CD4-positive, alpha-beta memory T cell (primary cell): ENCODE data around the gene NDOR1. TPM values are rescaled to one million over a fixed set of nuclear protein-coding genes. Genes with fewer than 3 reads are reported as not detected.

Experiments used
- CTCF ChIA-PET: fragments of 350-600 bp; sonication (Branson Sonifier 250); formaldehyde crosslinking; loops from one replicate; lab custom pipeline; 2021; ENCODE audit warnings: inconsistent platforms; ENCODE audit not compliant: partially characterized antibody; lab: Charles Lee
- POLR2A ChIA-PET: fragments of 350-600 bp; sonication (Branson Sonifier 250); formaldehyde crosslinking; loops from one replicate; lab custom pipeline; 2021; ENCODE audit not compliant: partially characterized antibody; lab: Charles Lee
- DNase-seq, 5 donors: peaks; one replicate each; pipeline versions ENCODE4 v3.0.0 to v3.0.0-alpha.2; 2020 to 2022; ENCODE audit warnings: mixed read lengths in 1 of 5
- H3K27ac ChIP-seq: one replicate; pipeline ENCODE4 v1.7.0; 2013; ENCODE audit warnings: low read depth, low read length
- H3K27me3 ChIP-seq: 2 replicates; pipeline ENCODE4 v1.7.0; 2013; ENCODE audit warnings: mild to moderate bottlenecking, low read length, moderate library complexity; ENCODE audit not compliant: insufficient read depth
- H3K36me3 ChIP-seq: 2 replicates; pipeline ENCODE4 v1.7.0; 2013; ENCODE audit warnings: mild to moderate bottlenecking, low read length, moderate library complexity; ENCODE audit not compliant: insufficient read depth
- H3K4me1 ChIP-seq: 2 replicates; pipeline ENCODE4 v1.7.0; 2013; ENCODE audit warnings: mild to moderate bottlenecking, low read length, moderate library complexity; ENCODE audit not compliant: insufficient read depth
- H3K4me3 ChIP-seq, 2 donors: one replicate each; pipeline ENCODE4 v1.7.0; 2013; ENCODE audit warnings: low read length in 2 of 2, mild to moderate bottlenecking in 1 of 2
- H3K9me3 ChIP-seq, 2 donors: one replicate each; pipeline ENCODE4 v1.7.0; 2013; ENCODE audit warnings: low read length in 2 of 2, control low read depth in 1 of 2; ENCODE audit not compliant: control insufficient read depth in 1 of 2
- H3K27ac Mint-ChIP-seq, 7 donors: one replicate each; pipeline ENCODE4 v1.8.0; 2020 to 2021; ENCODE audit warnings: mixed read lengths in 7 of 7, mild to moderate bottlenecking in 6 of 7, inconsistent platforms in 3 of 7, moderate library complexity in 3 of 7
- H3K27me3 Mint-ChIP-seq, 2 donors: one replicate each; pipeline ENCODE4 v1.8.0; 2020 to 2021; ENCODE audit warnings: mixed read lengths in 2 of 2
- H3K36me3 Mint-ChIP-seq, 2 donors: one replicate each; pipeline ENCODE4 v1.8.0; 2020 to 2021; ENCODE audit warnings: mixed read lengths in 2 of 2, inconsistent platforms in 1 of 2, mild to moderate bottlenecking in 1 of 2
- H3K4me1 Mint-ChIP-seq, 4 donors: one replicate each; pipeline ENCODE4 v1.8.0; 2020 to 2021; ENCODE audit warnings: mixed read lengths in 4 of 4, mild to moderate bottlenecking in 1 of 4
- H3K4me3 Mint-ChIP-seq, 8 donors: one replicate each; pipeline ENCODE4 v1.8.0; 2020 to 2021; ENCODE audit warnings: mixed read lengths in 8 of 8, mild to moderate bottlenecking in 7 of 8, moderate library complexity in 6 of 8, inconsistent platforms in 3 of 8
- H3K9me3 Mint-ChIP-seq, 8 donors: one replicate each; pipeline ENCODE4 v1.8.0; 2020 to 2021; ENCODE audit warnings: mixed read lengths in 8 of 8, mild to moderate bottlenecking in 5 of 8, inconsistent platforms in 3 of 8, moderate library complexity in 1 of 8
- intact Hi-C: fragments of 100-400 bp; cut with micrococcal nuclease; formaldehyde crosslinking; loops from one replicate; pipeline ENCODE4 v1.15.1; 2023
- polyA plus RNA-seq, 2 donors: library from polyadenylated mRNA; unstranded; fragments of 300-500 nt; fragmentation: Illumina TruSeq; gene quantifications; one replicate each; pipeline ENCODE4 v1.2.3, GENCODE V29; 2021
- total RNA-seq, 2 experiments: library from RNA; stranded (reverse); gene quantifications; one replicate each; pipeline ENCODE4 v1.2.3, GENCODE V29; 2021

NDOR1 gene
- total and polyA plus RNA-seq, 4 experiments from 2014 or later, result 4.6 to 37.1 (median 23.1) TPM

DNA sequence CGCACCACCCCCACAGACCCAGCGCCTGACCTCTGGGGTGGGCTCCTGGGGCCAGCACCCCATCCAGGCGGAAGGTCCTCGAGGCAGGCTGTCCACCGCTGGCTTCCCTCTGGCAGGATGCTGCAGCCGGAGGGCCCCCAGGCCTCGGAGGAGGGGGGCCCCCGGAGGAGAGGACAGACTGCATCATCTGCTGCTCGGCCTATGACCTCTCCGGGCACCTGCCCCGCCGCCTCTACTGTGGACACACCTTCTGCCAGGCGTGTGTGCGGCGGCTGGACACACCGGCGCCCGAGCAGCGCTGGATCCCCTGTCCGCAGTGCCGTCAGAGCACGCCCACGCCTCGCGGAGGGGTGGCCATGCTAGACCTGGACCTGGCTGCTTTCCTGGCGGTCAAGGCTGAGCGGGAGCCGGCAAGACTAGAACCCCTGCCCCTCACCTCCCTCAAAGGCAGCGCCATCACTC, 23.0 kb downstream of the NDOR1 start:
- Mint-ChIP-seq H3K27me3 (peaks cover 3 to 4% of the 10 kb centered on the region in 2 donors), H3K4me1 (peaks cover 2 to 12% (median 4%) of the 10 kb centered on the region in 4 donors), H3K27ac (no peak overlapping the region), H3K36me3 (no peaks in the 10 kb centered on the region), H3K9me3 (no peaks in the 10 kb centered on the region), H3K4me3 (no peak overlapping the region)
- DNase-seq, result no peak
- ChIA-PET POLR2A (no interaction called here), CTCF (interaction anchor here (2.3 to 4.6 kb wide), 2 partner anchors 105 to 109 kb away, joined by 14 to 33 read pairs; no protein-coding TSS in a partner anchor)
- Histone ChIP-seq H3K4me3 (no peak overlapping the region), H3K9me3 (no peaks in the 10 kb centered on the region), H3K36me3 (no peaks in the 10 kb centered on the region), H3K27ac (no peak overlapping the region), H3K27me3 (no peaks in the 10 kb centered on the region), H3K4me1 (peaks cover 9% of the 10 kb centered on the region)
- intact Hi-C loops, result no loop called here

DNA sequence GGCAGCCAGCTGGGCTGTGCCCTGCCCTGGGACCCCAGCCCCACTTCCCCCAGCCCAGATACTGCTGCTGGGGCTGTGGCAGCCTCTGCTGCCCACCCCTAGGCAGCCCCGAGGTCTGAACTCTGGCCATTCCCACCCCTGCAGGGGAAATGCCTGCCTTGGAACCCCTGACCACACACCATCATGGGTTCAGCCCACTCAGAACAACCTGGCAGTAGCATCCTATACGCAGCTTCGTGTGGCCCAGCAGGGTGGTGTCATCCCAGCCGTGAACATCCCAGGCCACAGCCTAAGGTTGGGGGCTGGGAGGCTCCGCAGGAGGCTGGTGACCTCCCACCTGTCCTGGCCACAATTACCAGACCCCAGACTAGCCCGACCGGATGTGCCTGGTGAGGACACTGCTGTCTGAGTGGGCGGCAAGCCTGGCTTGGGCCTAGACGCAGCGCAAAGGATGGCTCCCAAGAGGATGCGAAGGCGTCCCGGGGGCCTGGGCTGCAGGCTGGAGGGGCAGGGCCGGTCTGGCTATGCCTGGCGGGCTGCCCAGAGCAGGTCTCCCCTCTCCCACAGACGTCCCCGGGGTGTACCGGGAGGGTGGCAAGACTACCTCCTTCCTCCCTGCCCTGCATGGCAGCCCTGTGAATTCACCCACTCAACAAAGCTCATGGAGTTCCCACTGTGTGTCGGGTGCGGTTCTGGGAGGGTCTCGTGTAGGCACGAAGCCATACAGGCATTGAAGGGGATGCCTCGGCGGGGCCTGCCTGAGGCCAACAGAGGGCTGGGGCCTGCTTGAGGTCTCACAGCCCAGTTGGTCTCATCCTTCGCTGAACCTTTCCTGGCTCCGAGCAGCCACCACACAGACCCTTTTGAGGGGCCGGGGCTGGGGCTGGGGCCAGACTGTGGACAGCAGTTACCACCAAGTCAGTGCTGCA, 23.7 kb downstream of the NDOR1 start:
- H3K27ac ChIP-seq, result no peak overlapping the region
- Mint-ChIP-seq H3K4me3 (no peak overlapping the region), H3K9me3 (no peaks in the 10 kb centered on the region), H3K27me3 (peaks cover 3 to 4% of the 10 kb centered on the region in 2 donors), H3K4me1 (peaks cover 2 to 6% (median 3%) of the 10 kb centered on the region in 4 donors), H3K27ac (no peak overlapping the region), H3K36me3 (no peaks in the 10 kb centered on the region)
- H3K4me3 ChIP-seq, result no peak overlapping the region
- POLR2A ChIA-PET, result interaction anchor here (0.6 kb wide), 1 partner anchor 690 kb away, joined by 4 read pairs; no protein-coding TSS in a partner anchor
- H3K27me3 ChIP-seq, result no peaks in the 10 kb centered on the region
- DNase-seq, result no peak
- no peaks in the 10 kb centered on the region for H3K9me3 ChIP-seq
- intact Hi-C loops, result no loop called here
- H3K4me1 ChIP-seq, result peaks cover 3% of the 10 kb centered on the region
- no peaks in the 10 kb centered on the region for H3K36me3 ChIP-seq
- CTCF ChIA-PET, result interaction anchor here (0.9 to 1.0 kb wide), 2 partner anchors 9 to 40 kb away, joined by 3 read pairs; no protein-coding TSS in a partner anchor

DNA sequence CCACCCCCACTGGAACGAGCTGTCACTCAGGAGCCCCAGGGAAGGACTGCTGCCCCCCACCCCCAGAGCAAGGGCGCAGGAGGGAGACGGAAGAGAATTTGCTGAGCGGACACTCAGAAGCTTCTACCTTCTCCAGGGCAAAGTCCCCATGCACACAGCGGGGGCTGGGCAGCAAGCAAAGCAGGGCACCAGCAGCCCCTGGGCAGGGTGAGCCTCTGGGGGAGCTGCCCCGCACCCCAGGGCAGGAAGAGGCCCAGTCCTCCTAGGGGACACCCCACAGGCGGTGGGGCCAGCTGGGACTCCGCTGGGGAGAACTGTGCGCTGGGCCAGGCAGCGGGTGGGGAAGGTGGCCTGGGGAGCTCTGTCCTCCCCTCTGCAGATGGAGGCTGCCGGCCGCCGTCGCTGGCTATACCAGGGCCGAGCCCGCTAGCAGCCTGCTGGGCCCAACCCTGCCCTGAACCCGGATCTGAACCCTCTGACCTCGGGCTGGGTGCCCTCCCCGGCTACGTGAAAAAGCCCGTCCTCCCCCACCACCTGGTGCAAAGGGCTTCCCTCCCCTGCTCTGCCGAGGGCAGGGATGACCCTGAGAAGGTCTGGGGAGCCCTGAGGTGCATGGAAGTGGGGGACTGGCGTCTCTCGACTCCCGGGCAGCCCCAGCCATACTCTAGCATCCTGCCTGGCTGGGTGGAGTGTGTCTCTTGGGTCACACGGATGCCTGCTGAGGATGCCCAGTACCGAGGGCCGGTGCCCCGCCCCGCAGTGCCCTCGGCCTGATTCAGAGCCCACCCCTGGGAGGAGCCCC, 24.6 kb downstream of the NDOR1 start:
- Mint-ChIP-seq H3K27me3 (peaks cover 3 to 8% of the 10 kb centered on the region in 2 donors), H3K27ac (no peak overlapping the region), H3K4me1 (peaks cover 2 to 6% (median 3%) of the 10 kb centered on the region in 4 donors), H3K4me3 (no peak overlapping the region), H3K9me3 (no peaks in the 10 kb centered on the region), H3K36me3 (no peaks in the 10 kb centered on the region)
- H3K9me3 ChIP-seq, result no peaks in the 10 kb centered on the region
- no peaks in the 10 kb centered on the region for H3K4me1 ChIP-seq
- no peak for DNase-seq
- intact Hi-C loops, result no loop called here
- ChIA-PET POLR2A (interaction anchor here (0.6 kb wide), 1 partner anchor 691 kb away, joined by 4 read pairs; no protein-coding TSS in a partner anchor), CTCF (interaction anchor here (0.6 to 2.0 kb wide), 4 partner anchors 8 to 514 kb away, joined by 3 to 5 read pairs (median 3); no protein-coding TSS in a partner anchor)
- no peak overlapping the region for H3K27ac ChIP-seq
- H3K4me3 ChIP-seq, result no peak overlapping the region
- no peaks in the 10 kb centered on the region for H3K27me3 ChIP-seq
- H3K36me3 ChIP-seq, result no peaks in the 10 kb centered on the region

DNA sequence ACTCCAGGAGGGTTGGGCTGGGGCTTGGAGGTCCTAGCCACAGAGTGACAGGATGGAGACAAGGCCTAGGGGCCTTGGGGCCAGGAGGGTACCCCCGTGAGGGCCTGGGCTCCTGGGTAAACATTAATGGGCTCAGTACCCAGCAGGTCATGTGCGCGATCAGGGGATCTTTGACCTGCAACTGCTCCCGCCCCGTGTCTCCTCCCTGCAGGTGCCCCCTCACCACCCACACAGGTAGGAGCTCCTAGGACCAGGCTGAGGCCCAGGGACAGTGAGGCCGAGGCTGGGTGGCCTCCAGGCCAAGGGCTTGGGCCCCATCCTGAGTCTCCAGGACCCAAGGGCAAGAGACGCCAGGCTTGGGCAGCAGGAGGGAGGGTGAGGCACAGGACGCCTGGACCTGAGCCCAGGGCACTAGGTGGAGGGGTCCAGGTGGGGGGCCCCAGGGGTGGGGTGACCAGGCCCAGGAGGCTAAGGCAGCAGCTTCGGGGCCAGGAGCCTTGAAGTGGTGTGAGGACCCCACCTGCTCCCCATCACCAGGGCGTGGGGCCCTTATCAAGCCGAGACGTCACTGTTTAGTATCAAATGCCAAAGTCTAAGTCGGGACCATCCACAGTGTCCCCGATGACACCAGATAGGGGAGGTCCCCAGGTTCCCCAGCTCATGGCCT, 25.3 kb downstream of the NDOR1 start, which contains the start of gene SLC34A3:
SLC34A3 (plus strand) TSS at position 197 of the 667 bp plus-strand sequence. CDS start 802 bp downstream, outside the sequence.
- Mint-ChIP-seq H3K9me3 (no peaks in the 10 kb centered on the region), H3K27ac (no peak within 1 kb of the TSS), H3K36me3 (no peaks in the 10 kb centered on the region), H3K27me3 (peaks cover 3 to 11% of the 10 kb centered on the region in 2 donors), H3K4me3 (no peak within 1 kb of the TSS), H3K4me1 (peaks cover 2 to 6% (median 3%) of the 10 kb centered on the region in 4 donors)
- CTCF ChIA-PET, result interaction anchor here (0.6 to 2.0 kb wide), 2 partner anchors 113 to 515 kb away, joined by 3 to 5 read pairs; no protein-coding TSS in a partner anchor
- POLR2A ChIA-PET, result interaction anchor here (1.7 kb wide), 1 partner anchor 10 kb away, joined by 7 read pairs; the partner anchor contains the start of gene TUBB4B
- H3K4me1 ChIP-seq, result peaks cover under 1% of the 10 kb centered on the region
- no peak within 1 kb of the TSS for H3K4me3 ChIP-seq
- H3K27me3 ChIP-seq, result no peaks in the 10 kb centered on the region
- no peaks in the 10 kb centered on the region for H3K9me3 ChIP-seq
- no peak for DNase-seq
- intact Hi-C loops, result no loop called here
- no peaks in the 10 kb centered on the region for H3K36me3 ChIP-seq
- H3K27ac ChIP-seq, result no peak within 1 kb of the TSS

DNA sequence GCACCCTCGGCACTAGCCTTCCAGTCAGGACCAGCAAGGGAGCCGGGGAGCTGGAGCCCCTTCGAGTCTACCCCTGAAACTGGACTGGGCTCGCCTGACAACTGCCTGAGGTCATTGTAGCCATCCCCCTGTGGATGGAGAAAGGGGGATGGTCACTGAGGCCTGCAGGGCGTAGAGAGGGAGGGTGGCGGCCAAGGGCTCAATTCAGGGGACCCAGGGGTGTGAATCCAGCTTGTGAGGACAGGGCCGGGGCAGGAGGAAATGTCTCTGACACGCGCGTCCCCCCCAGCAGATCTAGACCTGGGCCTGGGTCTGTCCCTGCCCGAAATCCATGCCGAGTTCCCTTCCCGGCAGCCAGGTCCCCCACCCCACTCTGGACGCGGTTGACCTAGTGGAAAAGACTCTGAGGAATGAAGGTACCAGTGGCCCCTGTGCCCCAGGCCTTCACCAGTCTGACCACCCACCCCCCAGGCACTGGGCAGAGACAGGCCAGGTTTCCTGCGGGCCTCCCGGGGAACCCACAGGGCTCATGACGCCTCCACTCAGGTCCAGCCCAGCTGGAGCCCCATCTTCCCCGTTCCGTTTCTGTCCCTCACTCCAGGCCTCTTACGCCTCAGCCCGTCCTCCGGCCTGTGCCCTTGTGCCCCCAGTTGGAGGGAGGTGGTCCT, 26.0 kb downstream of the NDOR1 start:
- peaks cover 2 to 9% (median 3%) of the 10 kb centered on the region in 4 donors for H3K4me1 Mint-ChIP-seq
- CTCF ChIA-PET, result interaction anchor here (2.0 kb wide), 1 partner anchor 113 kb away, joined by 5 read pairs; no protein-coding TSS in a partner anchor
- POLR2A ChIA-PET, result interaction anchor here (1.7 kb wide), 1 partner anchor 10 kb away, joined by 7 read pairs; the partner anchor contains the start of gene TUBB4B
- H3K27ac Mint-ChIP-seq, result no peak overlapping the region
- H3K36me3 Mint-ChIP-seq, result no peaks in the 10 kb centered on the region
- Histone ChIP-seq H3K4me1 (peaks cover 7% of the 10 kb centered on the region), H3K4me3 (no peak overlapping the region), H3K27ac (no peak overlapping the region), H3K36me3 (no peaks in the 10 kb centered on the region), H3K27me3 (no peaks in the 10 kb centered on the region), H3K9me3 (no peaks in the 10 kb centered on the region)
- H3K27me3 Mint-ChIP-seq, result peaks cover 3 to 11% of the 10 kb centered on the region in 2 donors
- DNase-seq, result no peak
- intact Hi-C loops, result no loop called here
- no peaks in the 10 kb centered on the region for H3K9me3 Mint-ChIP-seq
- H3K4me3 Mint-ChIP-seq, result no peak overlapping the region

DNA sequence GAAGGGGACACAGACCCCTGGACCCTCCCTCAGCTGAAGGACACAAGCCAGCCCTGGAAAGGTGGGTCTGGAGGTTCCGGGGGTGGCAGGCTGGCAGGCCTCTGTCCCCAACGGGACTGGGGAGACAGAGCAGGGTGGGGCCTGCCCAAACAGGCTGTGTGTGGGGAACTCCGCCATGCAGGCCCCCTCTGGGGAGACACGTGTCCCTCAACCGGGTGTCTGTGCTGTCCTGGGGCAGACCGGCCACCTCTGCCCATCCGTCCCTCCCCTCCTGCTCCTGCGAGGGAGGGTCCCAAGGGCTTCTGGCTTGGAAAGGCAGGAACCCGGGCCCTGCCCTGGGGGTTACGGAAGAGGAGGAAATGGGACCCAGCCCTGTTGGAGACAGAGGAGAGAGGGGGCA, 26.6 kb downstream of the NDOR1 start:
- Histone ChIP-seq H3K9me3 (no peaks in the 10 kb centered on the region), H3K36me3 (no peaks in the 10 kb centered on the region), H3K27ac (no peak overlapping the region), H3K4me3 (no peak overlapping the region), H3K27me3 (no peaks in the 10 kb centered on the region), H3K4me1 (peaks cover 13% of the 10 kb centered on the region)
- H3K36me3 Mint-ChIP-seq, result no peaks in the 10 kb centered on the region
- no peak overlapping the region for H3K27ac Mint-ChIP-seq
- peaks cover 3 to 11% of the 10 kb centered on the region in 2 donors for H3K27me3 Mint-ChIP-seq
- no peaks in the 10 kb centered on the region for H3K9me3 Mint-ChIP-seq
- no peak for DNase-seq
- H3K4me3 Mint-ChIP-seq, result no peak overlapping the region
- ChIA-PET CTCF (no interaction called here), POLR2A (interaction anchor here (1.7 kb wide), 1 partner anchor 9 kb away, joined by 7 read pairs; the partner anchor contains the start of gene TUBB4B)
- peaks cover 2 to 12% (median 3%) of the 10 kb centered on the region in 4 donors for H3K4me1 Mint-ChIP-seq
- intact Hi-C loops, result no loop called here
